ENCODE data around the gene ANKRD18A.

Gene ANKRD18A

DNA sequence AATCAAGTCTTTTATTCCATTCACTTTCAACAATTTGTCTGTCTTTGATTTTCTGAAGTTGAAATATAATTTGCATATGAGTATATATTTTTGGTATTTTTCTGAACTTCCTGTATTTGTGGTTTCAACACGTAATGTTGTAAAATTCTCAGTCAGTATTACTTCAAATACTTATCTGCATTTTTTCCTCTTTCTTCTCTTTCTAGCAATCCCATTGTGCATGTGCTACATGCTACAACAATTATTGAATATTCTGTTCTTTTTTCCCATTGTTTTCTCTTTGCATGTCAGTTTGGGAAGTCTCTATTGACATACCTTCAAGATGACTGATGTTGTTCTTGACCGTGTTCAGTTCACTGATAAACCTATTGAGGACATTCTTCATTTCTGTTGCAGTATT, 5.6 kb upstream of the ANKRD18A start:
- Histone ChIP-seq H3K79me2 (ENCODE audit: control insufficient read depth, low read length) (no peaks in the 10 kb centered on the region), H3K9me3 (ENCODE audit: control insufficient read depth, insufficient read depth, low read length) (peaks cover 3% of the 10 kb centered on the region; the same call in 1 of the 2 replicates), H3K4me2 (ENCODE audit: low read length) (0 out of 2 replicates have a peak overlapping the region, but pooled peaks have one; percentile 8), H3K36me3 (ENCODE audit: control insufficient read depth, low read length) (no peaks in the 10 kb centered on the region), H3K27me3 (ENCODE audit: control insufficient read depth, low read length) (no peaks in the 10 kb centered on the region), H3K27ac (ENCODE audit: low read depth, low read length) (no peak overlapping the region), H3K4me1 (ENCODE audit: control insufficient read depth, low read length) (peaks cover 6% of the 10 kb centered on the region), H3F3A (ENCODE audit: control insufficient read depth, insufficient read depth) (no peaks in the 10 kb centered on the region), H4K20me1 (ENCODE audit: control insufficient read depth, insufficient read depth, low read depth, low read length) (no peaks in the 10 kb centered on the region), H3K9me2 (replicated peaks; ENCODE audit: control insufficient read depth, low read length) (no peaks in the 10 kb centered on the region), H3K4me3 (ENCODE audit: low read length) (no peak overlapping the region)
- no peak for TF ChIP-seq EZH2phosphoT487 (IDR thresholded peaks at IDR 0.05; ENCODE audit: borderline replicate concordance, low read length)
- TF ChIP-seq, protein P1, sequence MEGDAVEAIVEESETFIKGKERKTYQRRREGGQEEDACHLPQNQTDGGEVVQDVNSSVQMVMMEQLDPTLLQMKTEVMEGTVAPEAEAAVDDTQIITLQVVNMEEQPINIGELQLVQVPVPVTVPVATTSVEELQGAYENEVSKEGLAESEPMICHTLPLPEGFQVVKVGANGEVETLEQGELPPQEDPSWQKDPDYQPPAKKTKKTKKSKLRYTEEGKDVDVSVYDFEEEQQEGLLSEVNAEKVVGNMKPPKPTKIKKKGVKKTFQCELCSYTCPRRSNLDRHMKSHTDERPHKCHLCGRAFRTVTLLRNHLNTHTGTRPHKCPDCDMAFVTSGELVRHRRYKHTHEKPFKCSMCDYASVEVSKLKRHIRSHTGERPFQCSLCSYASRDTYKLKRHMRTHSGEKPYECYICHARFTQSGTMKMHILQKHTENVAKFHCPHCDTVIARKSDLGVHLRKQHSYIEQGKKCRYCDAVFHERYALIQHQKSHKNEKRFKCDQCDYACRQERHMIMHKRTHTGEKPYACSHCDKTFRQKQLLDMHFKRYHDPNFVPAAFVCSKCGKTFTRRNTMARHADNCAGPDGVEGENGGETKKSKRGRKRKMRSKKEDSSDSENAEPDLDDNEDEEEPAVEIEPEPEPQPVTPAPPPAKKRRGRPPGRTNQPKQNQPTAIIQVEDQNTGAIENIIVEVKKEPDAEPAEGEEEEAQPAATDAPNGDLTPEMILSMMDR (IDR thresholded peaks at IDR 0.05; ENCODE audit: low read depth, low read length, poor library complexity, severe bottlenecking): no peak

DNA sequence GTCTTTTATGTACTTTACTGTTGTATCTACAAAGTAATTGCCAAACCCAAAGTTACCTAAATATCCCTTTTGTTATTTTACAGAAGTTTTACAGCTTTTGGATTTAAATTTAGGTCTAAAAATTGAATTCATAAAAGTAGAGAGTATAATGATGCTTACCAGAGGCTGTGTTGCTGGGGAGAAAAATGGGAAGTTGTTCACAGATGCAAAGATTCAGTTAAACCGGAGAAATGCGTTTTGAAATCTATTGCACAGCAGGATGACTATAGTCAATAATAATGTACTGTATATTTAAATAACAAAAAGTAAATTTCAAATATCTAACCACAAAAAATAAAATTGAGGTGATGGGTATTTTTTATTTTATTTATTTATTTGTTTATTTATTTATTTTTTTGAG, 2.6 kb upstream of the ANKRD18A start:
- Histone ChIP-seq H4K20me1 (ENCODE audit: control insufficient read depth, insufficient read depth, low read depth, low read length) (no peaks in the 10 kb centered on the region), H3K9me3 (ENCODE audit: control insufficient read depth, insufficient read depth, low read length) (peaks cover 10% of the 10 kb centered on the region), H3K79me2 (ENCODE audit: control insufficient read depth, low read length) (no peaks in the 10 kb centered on the region), H3K9me2 (replicated peaks; ENCODE audit: control insufficient read depth, low read length) (no peaks in the 10 kb centered on the region), H3K27me3 (ENCODE audit: control insufficient read depth, low read length) (no peaks in the 10 kb centered on the region), H3K4me2 (ENCODE audit: low read length) (no peak overlapping the region), H3K27ac (ENCODE audit: low read depth, low read length) (no peak overlapping the region), H3K4me3 (ENCODE audit: low read length) (no peak overlapping the region), H3K4me1 (ENCODE audit: control insufficient read depth, low read length) (peaks cover 6% of the 10 kb centered on the region), H3K36me3 (ENCODE audit: control insufficient read depth, low read length) (no peaks in the 10 kb centered on the region), H3F3A (ENCODE audit: control insufficient read depth, insufficient read depth) (no peaks in the 10 kb centered on the region)
- TF ChIP-seq EZH2phosphoT487 (IDR thresholded peaks at IDR 0.05; ENCODE audit: borderline replicate concordance, low read length): no peak
- TF ChIP-seq, protein P1 (IDR thresholded peaks at IDR 0.05; ENCODE audit: low read depth, low read length, poor library complexity, severe bottlenecking): no peak

DNA sequence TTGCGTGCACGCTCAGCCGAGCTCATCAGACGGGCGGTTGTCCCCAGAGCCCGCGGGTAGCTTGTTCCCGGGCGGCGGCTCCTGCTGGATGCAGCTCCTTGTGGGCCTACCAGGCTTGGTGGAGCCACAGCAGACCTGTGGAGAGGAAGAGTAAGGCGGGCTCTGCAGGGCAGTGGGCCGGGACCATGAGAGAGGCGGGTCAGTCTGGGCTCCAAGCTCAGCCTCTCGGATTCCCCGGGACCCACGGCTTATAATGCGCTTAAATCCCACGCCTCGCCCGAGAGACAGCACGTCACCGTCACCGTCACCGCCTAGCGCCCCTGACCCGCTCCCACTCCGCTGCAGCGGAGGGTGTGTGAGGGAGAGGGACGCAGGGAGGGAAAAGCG, 1.9 kb upstream of the ANKRD18A start:
- Histone ChIP-seq H3F3A (ENCODE audit: control insufficient read depth, insufficient read depth) (no peaks in the 10 kb centered on the region), H3K9me2 (replicated peaks; ENCODE audit: control insufficient read depth, low read length) (no peaks in the 10 kb centered on the region), H3K4me1 (ENCODE audit: control insufficient read depth, low read length) (peaks cover 6% of the 10 kb centered on the region), H4K20me1 (ENCODE audit: control insufficient read depth, insufficient read depth, low read depth, low read length) (no peaks in the 10 kb centered on the region), H3K4me3 (ENCODE audit: low read length) (no peak overlapping the region), H3K79me2 (ENCODE audit: control insufficient read depth, low read length) (no peaks in the 10 kb centered on the region), H3K4me2 (ENCODE audit: low read length) (no peak overlapping the region), H3K27me3 (ENCODE audit: control insufficient read depth, low read length) (no peaks in the 10 kb centered on the region), H3K27ac (ENCODE audit: low read depth, low read length) (no peak overlapping the region), H3K9me3 (ENCODE audit: control insufficient read depth, insufficient read depth, low read length) (peaks cover 10% of the 10 kb centered on the region), H3K36me3 (ENCODE audit: control insufficient read depth, low read length) (no peaks in the 10 kb centered on the region)
- no peak for TF ChIP-seq EZH2phosphoT487 (IDR thresholded peaks at IDR 0.05; ENCODE audit: borderline replicate concordance, low read length)
- TF ChIP-seq, protein P1 (IDR thresholded peaks at IDR 0.05; ENCODE audit: low read depth, low read length, poor library complexity, severe bottlenecking): no peak
